ENCODE data around the gene COX14.

Gene COX14

GRCh38 chr12:50111693-50112455 lies at the start of gene COX14:
TSS of gene COX14 (plus strand) at chr12:50112236. CDS start at chr12:50120044, 7,808 bp downstream.
- TF ChIP-seq, protein P1, sequence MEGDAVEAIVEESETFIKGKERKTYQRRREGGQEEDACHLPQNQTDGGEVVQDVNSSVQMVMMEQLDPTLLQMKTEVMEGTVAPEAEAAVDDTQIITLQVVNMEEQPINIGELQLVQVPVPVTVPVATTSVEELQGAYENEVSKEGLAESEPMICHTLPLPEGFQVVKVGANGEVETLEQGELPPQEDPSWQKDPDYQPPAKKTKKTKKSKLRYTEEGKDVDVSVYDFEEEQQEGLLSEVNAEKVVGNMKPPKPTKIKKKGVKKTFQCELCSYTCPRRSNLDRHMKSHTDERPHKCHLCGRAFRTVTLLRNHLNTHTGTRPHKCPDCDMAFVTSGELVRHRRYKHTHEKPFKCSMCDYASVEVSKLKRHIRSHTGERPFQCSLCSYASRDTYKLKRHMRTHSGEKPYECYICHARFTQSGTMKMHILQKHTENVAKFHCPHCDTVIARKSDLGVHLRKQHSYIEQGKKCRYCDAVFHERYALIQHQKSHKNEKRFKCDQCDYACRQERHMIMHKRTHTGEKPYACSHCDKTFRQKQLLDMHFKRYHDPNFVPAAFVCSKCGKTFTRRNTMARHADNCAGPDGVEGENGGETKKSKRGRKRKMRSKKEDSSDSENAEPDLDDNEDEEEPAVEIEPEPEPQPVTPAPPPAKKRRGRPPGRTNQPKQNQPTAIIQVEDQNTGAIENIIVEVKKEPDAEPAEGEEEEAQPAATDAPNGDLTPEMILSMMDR (conservative IDR thresholded peaks at IDR 0.05; ENCODE audit: low read length), result peak; percentile 84
- TF ChIP-seq EZH2phosphoT487 (IDR thresholded peaks at IDR 0.05; ENCODE audit: borderline replicate concordance), result no peak
- H4K20me1 ChIP-seq (ENCODE audit: insufficient read depth, low read length, poor library complexity, severe bottlenecking), result peaks cover 14% of the 10 kb centered on the region
- H3K4me2 ChIP-seq (ENCODE audit: low read depth, low read length, poor library complexity, severe bottlenecking), result peak within 1 kb of the TSS; percentile 78
- peak within 1 kb of the TSS; percentile 79 for H2AFZ ChIP-seq (ENCODE audit: low read length)
- H3K9ac ChIP-seq (ENCODE audit: low read depth, low read length, poor library complexity, severe bottlenecking), result peak within 1 kb of the TSS; percentile 79
- no peaks in the 10 kb centered on the region for H3K9me3 ChIP-seq (ENCODE audit: insufficient read depth, low read depth, low read length)
- H3K79me2 ChIP-seq (ENCODE audit: insufficient read depth, low read length), result peaks cover 46% of the 10 kb centered on the region
- H3K36me3 ChIP-seq (ENCODE audit: insufficient read depth, low read length), result no peaks in the 10 kb centered on the region
- H3K27me3 ChIP-seq (ENCODE audit: insufficient read depth, low read length, poor library complexity, severe bottlenecking), result no peaks in the 10 kb centered on the region
- H3K4me3 ChIP-seq (ENCODE audit: low read length, poor library complexity, severe bottlenecking), result peak within 1 kb of the TSS; percentile 89
- H3F3A ChIP-seq (ENCODE audit: low read depth), result no peaks in the 10 kb centered on the region
- H3K9me2 ChIP-seq (replicated peaks; ENCODE audit: low read depth, low read length), result no peaks in the 10 kb centered on the region
- peaks cover 28% of the 10 kb centered on the region for H3K4me1 ChIP-seq (ENCODE audit: insufficient read depth, low read length, poor library complexity, severe bottlenecking)

GRCh38 chr12:50062728-50063460 lies 49.1 kb upstream of the COX14 start:
- Histone ChIP-seq H3K36me3 (ENCODE audit: insufficient read depth, low read length) (no peaks in the 10 kb centered on the region), H3K9me3 (ENCODE audit: insufficient read depth, low read depth, low read length) (no peaks in the 10 kb centered on the region)
- TF ChIP-seq, protein P1 (conservative IDR thresholded peaks at IDR 0.05; ENCODE audit: low read length), result no peak; the same call in 1 of the 2 replicates
- no peak for TF ChIP-seq EZH2phosphoT487 (IDR thresholded peaks at IDR 0.05; ENCODE audit: borderline replicate concordance)

DNA sequence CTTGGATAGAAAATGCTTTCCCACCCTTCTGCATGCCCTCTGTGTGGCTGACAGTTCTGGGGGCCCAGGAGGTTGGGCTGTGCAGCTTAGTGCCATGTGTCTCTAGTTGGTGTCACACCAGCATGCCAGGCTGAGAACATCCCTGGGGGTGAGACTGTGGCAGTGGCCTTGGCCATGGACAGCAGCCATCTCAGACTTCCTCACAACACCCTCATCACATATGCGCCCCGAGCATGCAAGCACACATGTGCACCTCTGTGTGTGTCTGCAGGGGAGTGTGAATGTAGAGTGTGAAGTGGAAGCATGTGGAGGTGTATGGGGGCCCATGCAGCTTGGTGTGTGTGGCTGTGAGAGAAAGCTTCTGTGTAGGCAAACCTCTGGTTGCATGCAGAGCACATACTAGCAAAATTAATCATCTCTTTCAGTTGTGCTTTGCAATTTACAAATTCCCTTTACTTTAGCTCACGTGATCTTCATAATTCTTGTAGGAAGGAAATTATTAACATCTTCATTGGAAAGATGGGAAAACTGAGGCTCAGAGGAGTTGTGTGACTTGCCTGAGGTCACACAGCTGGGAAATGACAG lies 46.2 kb upstream of the COX14 start:
- peak overlapping the region; percentile 21; the same call in 1 of the 2 replicates for H2AFZ ChIP-seq (ENCODE audit: low read length)
- no peaks in the 10 kb centered on the region for H3K36me3 ChIP-seq (ENCODE audit: insufficient read depth, low read length)
- TF ChIP-seq, protein P1 (conservative IDR thresholded peaks at IDR 0.05; ENCODE audit: low read length), result no peak
- TF ChIP-seq EZH2phosphoT487 (IDR thresholded peaks at IDR 0.05; ENCODE audit: borderline replicate concordance), result no peak
- H3K9me2 ChIP-seq (replicated peaks; ENCODE audit: low read depth, low read length), result no peaks in the 10 kb centered on the region
- no peaks in the 10 kb centered on the region for H3K9me3 ChIP-seq (ENCODE audit: insufficient read depth, low read depth, low read length)
- no peaks in the 10 kb centered on the region for H3K27me3 ChIP-seq (ENCODE audit: insufficient read depth, low read length, poor library complexity, severe bottlenecking)
- no peaks in the 10 kb centered on the region for H4K20me1 ChIP-seq (ENCODE audit: insufficient read depth, low read length, poor library complexity, severe bottlenecking)
- peaks cover 47% of the 10 kb centered on the region for H3K4me1 ChIP-seq (ENCODE audit: insufficient read depth, low read length, poor library complexity, severe bottlenecking)
- H3K79me2 ChIP-seq (ENCODE audit: insufficient read depth, low read length), result no peaks in the 10 kb centered on the region
- H3K4me2 ChIP-seq (ENCODE audit: low read depth, low read length, poor library complexity, severe bottlenecking), result peak overlapping the region; percentile 19
- peak overlapping the region; percentile 20 for H3K9ac ChIP-seq (ENCODE audit: low read depth, low read length, poor library complexity, severe bottlenecking)
- H3F3A ChIP-seq (ENCODE audit: low read depth), result no peaks in the 10 kb centered on the region
- H3K4me3 ChIP-seq (ENCODE audit: low read length, poor library complexity, severe bottlenecking), result no peak overlapping the region

More at GRCh38 chr12:50062728-50063460, 49.1 kb upstream of the COX14 start:
- Histone ChIP-seq H3K79me2 (ENCODE audit: insufficient read depth, low read length) (no peaks in the 10 kb centered on the region), H3K27me3 (ENCODE audit: insufficient read depth, low read length, poor library complexity, severe bottlenecking) (no peaks in the 10 kb centered on the region), H3K4me2 (ENCODE audit: low read depth, low read length, poor library complexity, severe bottlenecking) (peak overlapping the region; percentile 44), H2AFZ (ENCODE audit: low read length) (no peak overlapping the region), H3K9me2 (replicated peaks; ENCODE audit: low read depth, low read length) (no peaks in the 10 kb centered on the region), H3F3A (ENCODE audit: low read depth) (no peaks in the 10 kb centered on the region), H3K4me1 (ENCODE audit: insufficient read depth, low read length, poor library complexity, severe bottlenecking) (peaks cover 73% of the 10 kb centered on the region), H3K9ac (ENCODE audit: low read depth, low read length, poor library complexity, severe bottlenecking) (peak overlapping the region; percentile 27), H4K20me1 (ENCODE audit: insufficient read depth, low read length, poor library complexity, severe bottlenecking) (no peaks in the 10 kb centered on the region), H3K4me3 (ENCODE audit: low read length, poor library complexity, severe bottlenecking) (peak overlapping the region; percentile 21)
